Neural crest cell (in vitro differentiated cells): ENCODE measurements around the gene SDHD. TPM values are rescaled to one million over a fixed set of nuclear protein-coding genes. Genes with fewer than 3 reads are reported as not detected.

Experiments used
- DNase-seq: peaks from one replicate; pipeline ENCODE4 v3.0.0; 2021; ENCODE audit warnings: low read depth, mixed read lengths, low spot score
- H3K27ac Mint-ChIP-seq: one replicate; pipeline ENCODE4 v1.8.0; 2021; ENCODE audit warnings: mild to moderate bottlenecking, mixed read lengths; ENCODE audit not compliant: unreplicated experiment
- H3K27me3 Mint-ChIP-seq: 2 replicates; pipeline ENCODE4 v1.8.0; 2021; ENCODE audit warnings: low read depth, mild to moderate bottlenecking, mixed read lengths
- H3K36me3 Mint-ChIP-seq: 2 replicates; pipeline ENCODE4 v1.8.0; 2021; ENCODE audit warnings: low read depth, mild to moderate bottlenecking, mixed read lengths
- H3K4me1 Mint-ChIP-seq: 2 replicates; pipeline ENCODE4 v1.8.0; 2021; ENCODE audit warnings: mixed read lengths
- H3K4me3 Mint-ChIP-seq: one replicate; pipeline ENCODE4 v1.8.0; 2021; ENCODE audit warnings: mild to moderate bottlenecking, mixed read lengths
- H3K9me3 Mint-ChIP-seq: 2 replicates; pipeline ENCODE4 v1.8.0; 2021; ENCODE audit warnings: mixed read lengths
- total RNA-seq: library from RNA; stranded (reverse); gene quantifications from 2 replicates; pipeline ENCODE4 v1.2.1, GENCODE V29; 2021
- TF ChIP-seq, protein P1 (sequence below): fragments of 200-600 bp; sonication (generic); conservative IDR thresholded peaks from 2 replicates; pipeline ENCODE4 v1.5.0; 2021; ENCODE audit warnings: antibody characterized with exemption, mild to moderate bottlenecking

The SDHD gene
- total RNA-seq, 1 donor from 2014 or later: 41.4 TPM

DNA sequence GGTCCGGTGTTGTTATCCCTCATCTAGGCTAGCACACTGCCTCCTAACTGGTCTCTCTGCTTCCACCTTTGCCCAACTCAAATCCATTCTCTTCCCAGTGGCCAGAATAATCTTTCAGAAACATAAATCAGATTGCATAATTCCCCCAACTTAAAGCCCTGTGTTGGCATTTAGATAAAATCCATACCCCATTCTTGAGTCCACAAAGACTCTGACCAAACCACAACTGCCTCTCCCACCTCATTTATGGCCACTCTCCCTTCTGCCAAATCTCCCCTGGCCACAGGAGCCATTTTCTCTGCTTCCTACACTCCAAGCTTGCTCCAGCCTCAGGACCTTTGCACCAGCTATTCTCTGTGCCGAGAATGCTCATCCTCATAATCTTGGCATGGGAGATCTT, 40.4 kb downstream of the SDHD start:
- H3K4me1 Mint-ChIP-seq: no peaks in the 10 kb centered on the region
- H3K36me3 Mint-ChIP-seq: no peaks in the 10 kb centered on the region
- H3K27me3 Mint-ChIP-seq: no peaks in the 10 kb centered on the region
- H3K4me3 Mint-ChIP-seq: no peak overlapping the region
- no peaks in the 10 kb centered on the region for H3K9me3 Mint-ChIP-seq
- no peak for DNase-seq
- TF ChIP-seq, protein P1, sequence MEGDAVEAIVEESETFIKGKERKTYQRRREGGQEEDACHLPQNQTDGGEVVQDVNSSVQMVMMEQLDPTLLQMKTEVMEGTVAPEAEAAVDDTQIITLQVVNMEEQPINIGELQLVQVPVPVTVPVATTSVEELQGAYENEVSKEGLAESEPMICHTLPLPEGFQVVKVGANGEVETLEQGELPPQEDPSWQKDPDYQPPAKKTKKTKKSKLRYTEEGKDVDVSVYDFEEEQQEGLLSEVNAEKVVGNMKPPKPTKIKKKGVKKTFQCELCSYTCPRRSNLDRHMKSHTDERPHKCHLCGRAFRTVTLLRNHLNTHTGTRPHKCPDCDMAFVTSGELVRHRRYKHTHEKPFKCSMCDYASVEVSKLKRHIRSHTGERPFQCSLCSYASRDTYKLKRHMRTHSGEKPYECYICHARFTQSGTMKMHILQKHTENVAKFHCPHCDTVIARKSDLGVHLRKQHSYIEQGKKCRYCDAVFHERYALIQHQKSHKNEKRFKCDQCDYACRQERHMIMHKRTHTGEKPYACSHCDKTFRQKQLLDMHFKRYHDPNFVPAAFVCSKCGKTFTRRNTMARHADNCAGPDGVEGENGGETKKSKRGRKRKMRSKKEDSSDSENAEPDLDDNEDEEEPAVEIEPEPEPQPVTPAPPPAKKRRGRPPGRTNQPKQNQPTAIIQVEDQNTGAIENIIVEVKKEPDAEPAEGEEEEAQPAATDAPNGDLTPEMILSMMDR: no peak
- H3K27ac Mint-ChIP-seq: no peak overlapping the region

DNA sequence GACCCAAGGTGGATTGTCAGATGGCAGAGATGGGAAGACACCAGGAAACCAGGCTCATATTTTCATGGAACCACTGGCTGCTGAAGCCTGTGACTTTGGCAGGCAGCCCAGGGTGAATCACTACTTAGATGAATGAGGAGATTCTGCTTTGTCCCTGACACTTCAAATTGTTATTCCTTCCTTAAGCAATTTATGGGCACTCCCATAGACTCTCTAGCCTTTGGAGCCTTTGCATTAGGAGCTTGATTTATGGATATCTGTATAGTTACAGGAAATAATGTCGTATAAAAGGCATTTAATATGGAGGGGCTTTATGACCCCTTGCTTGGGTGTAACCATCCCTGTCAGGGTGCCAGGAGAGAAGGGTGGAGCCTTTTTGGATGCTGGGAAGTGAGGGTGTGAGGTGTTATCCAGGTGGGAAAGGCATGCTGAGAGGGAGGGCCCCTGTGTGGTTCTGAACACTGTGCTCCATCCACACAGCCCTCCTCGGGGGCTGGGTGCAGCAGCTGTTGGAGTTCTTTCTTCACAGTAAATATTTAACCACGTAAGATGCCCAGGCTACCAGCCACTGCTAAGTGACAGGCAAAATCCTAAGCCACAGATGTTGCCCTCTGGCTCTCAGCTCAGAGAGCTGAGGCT, 41.9 kb downstream of the SDHD start:
- H3K4me3 Mint-ChIP-seq: no peak overlapping the region
- H3K4me1 Mint-ChIP-seq: no peaks in the 10 kb centered on the region
- no peak overlapping the region for H3K27ac Mint-ChIP-seq
- H3K36me3 Mint-ChIP-seq: no peaks in the 10 kb centered on the region
- no peaks in the 10 kb centered on the region for H3K27me3 Mint-ChIP-seq
- TF ChIP-seq, protein P1: no peak
- DNase-seq: no peak
- no peaks in the 10 kb centered on the region for H3K9me3 Mint-ChIP-seq

DNA sequence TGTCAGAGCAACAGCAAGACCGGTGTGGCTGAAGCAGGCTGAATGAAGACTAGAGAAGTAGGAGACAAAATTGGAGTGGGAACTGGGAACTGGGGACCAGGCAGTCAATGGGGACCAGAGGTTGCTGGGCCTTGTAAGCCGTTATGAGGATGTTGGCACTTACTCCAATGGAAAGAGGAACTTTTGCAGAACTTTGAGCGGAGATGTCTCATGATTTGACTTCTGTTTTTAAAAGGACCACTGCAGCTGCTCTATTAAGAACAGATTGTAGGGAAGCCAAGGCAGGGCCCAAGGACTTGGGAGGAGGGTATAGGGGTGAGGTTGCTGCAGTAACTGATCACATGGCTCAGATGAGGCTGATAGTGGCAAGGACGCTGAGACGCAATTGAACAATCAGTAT, 43.0 kb downstream of the SDHD start:
- H3K9me3 Mint-ChIP-seq: no peaks in the 10 kb centered on the region
- DNase-seq: no peak

DNA sequence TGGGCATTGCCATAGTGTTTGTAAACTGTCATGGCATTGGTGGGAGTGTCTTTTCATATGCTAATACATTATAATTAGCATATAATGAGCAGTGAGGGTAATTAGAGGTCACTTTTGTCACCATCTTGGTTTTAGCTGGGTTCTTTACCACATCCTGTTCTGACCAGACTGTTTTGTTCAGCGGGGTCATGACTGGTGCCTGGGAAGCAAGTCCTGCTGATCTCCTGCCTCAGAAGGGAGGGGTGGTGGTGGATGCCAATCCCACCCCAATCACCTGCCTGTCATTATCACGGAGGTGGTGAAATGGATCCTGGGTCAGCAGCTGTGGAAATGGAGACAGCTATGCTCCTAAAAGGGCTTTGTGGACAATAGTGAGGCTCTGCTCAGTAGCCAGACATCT, 46.1 kb downstream of the SDHD start:
- TF ChIP-seq, protein P1: no peak
- no peak overlapping the region for H3K27ac Mint-ChIP-seq
- no peak for DNase-seq

More for the DNA sequence above, 43.0 kb downstream of the SDHD start:
- H3K27me3 Mint-ChIP-seq: no peaks in the 10 kb centered on the region
- no peak overlapping the region for H3K4me3 Mint-ChIP-seq
- no peak overlapping the region for H3K27ac Mint-ChIP-seq
- TF ChIP-seq, protein P1: no peak
- no peaks in the 10 kb centered on the region for H3K36me3 Mint-ChIP-seq
- no peaks in the 10 kb centered on the region for H3K4me1 Mint-ChIP-seq

DNA sequence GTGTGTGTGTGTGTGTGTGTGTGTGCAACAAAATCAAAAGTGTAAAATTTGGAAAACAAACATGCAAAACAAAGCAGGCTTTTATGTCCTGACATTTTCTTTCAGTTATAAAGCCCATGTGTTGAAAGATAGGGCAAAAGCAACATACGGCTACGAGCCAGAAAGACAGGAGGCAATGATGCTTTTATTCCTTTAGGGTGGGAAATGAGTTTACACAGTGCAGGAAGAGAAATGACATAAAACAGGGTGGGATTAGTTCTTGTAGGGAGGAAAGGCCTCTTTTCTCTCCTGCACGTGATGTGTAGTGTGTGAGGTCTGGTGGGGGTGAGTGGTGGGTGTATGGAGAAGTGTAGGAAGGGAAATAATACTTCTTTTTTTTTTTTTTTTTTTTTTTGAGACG, 47.8 kb downstream of the SDHD start:
- DNase-seq: no peak
- no peak overlapping the region for H3K4me3 Mint-ChIP-seq
- TF ChIP-seq, protein P1: no peak
- no peak overlapping the region for H3K27ac Mint-ChIP-seq
- peaks cover 2% of the 10 kb centered on the region for H3K9me3 Mint-ChIP-seq
- H3K27me3 Mint-ChIP-seq: no peaks in the 10 kb centered on the region
- H3K4me1 Mint-ChIP-seq: no peaks in the 10 kb centered on the region
- no peaks in the 10 kb centered on the region for H3K36me3 Mint-ChIP-seq

More for the DNA sequence above, 46.1 kb downstream of the SDHD start:
- H3K9me3 Mint-ChIP-seq: no peaks in the 10 kb centered on the region
- H3K4me3 Mint-ChIP-seq: no peak overlapping the region
- no peaks in the 10 kb centered on the region for H3K27me3 Mint-ChIP-seq
- H3K4me1 Mint-ChIP-seq: no peaks in the 10 kb centered on the region
- H3K36me3 Mint-ChIP-seq: no peaks in the 10 kb centered on the region
